NCI-H345 (cell line): ENCODE measurements around the gene HDAC4.

Experiments
- DNase-seq: peaks from one replicate; lab custom pipeline; 2025; lab: John Stamatoyannopoulos, UW

The HDAC4 gene

GRCh38 chr2:239308661-239309397 lies 92.0 kb downstream of the HDAC4 start:
- no peak for DNase-seq

- no peak for DNase-seq
Measured at GRCh38 chr2:239307921-239308613, 92.8 kb downstream of the HDAC4 start.

GRCh38 chr2:239307221-239307569 lies 93.6 kb downstream of the HDAC4 start:
- DNase-seq: no peak

GRCh38 chr2:239306274-239307220 lies 94.3 kb downstream of the HDAC4 start:
- no peak for DNase-seq

- DNase-seq: no peak
Measured at GRCh38 chr2:239305771-239306170, 95.0 kb downstream of the HDAC4 start.

- no peak for DNase-seq
Measured at GRCh38 chr2:239305222-239305575, 95.6 kb downstream of the HDAC4 start.

GRCh38 chr2:239304533-239305221 lies 96.1 kb downstream of the HDAC4 start:
- no peak for DNase-seq

GRCh38 chr2:239303711-239304532 lies 96.9 kb downstream of the HDAC4 start:
- DNase-seq: no peak

- no peak for DNase-seq
Measured at GRCh38 chr2:239302808-239303557, 97.8 kb downstream of the HDAC4 start.

- no peak for DNase-seq
Measured at GRCh38 chr2:239302083-239302807, 98.6 kb downstream of the HDAC4 start.

GRCh38 chr2:239300871-239301735 lies 99.7 kb downstream of the HDAC4 start:
- DNase-seq: no peak

- no peak for DNase-seq
Measured at GRCh38 chr2:239300242-239300641, 100.6 kb downstream of the HDAC4 start.

- DNase-seq: no peak
Measured at GRCh38 chr2:239299218-239299939, 101.4 kb downstream of the HDAC4 start.

GRCh38 chr2:239298116-239298804 lies 102.6 kb downstream of the HDAC4 start:
- no peak for DNase-seq

- DNase-seq: no peak
Measured at GRCh38 chr2:239297142-239298004, 103.4 kb downstream of the HDAC4 start.
